Memory B cell (primary cell): ENCODE data around the gene MIDN.
"Not testable (repeated sequence)": the region's sequence is repeated elsewhere in the genome, so short reads cannot be mapped to it uniquely, and the experiment has no call there.

ENCODE experiments used
- ATAC-seq: fragments of 150-1000 bp; cut with Tn5 transposase; 2 replicates; pipeline ENCODE4 v1.10.0; 2021; ENCODE audit warnings: low read depth, mild to moderate bottlenecking, moderate library complexity
- DNase-seq, 2 donors: peaks; one replicate each; pipeline ENCODE4 v3.0.0; 2022; ENCODE audit warnings: low spot score in 2 of 2
- H3K27ac Mint-ChIP-seq: one replicate; pipeline ENCODE4 v1.8.0; 2022; ENCODE audit warnings: mild to moderate bottlenecking, moderate library complexity, mixed read lengths
- H3K27me3 Mint-ChIP-seq: one replicate; pipeline ENCODE4 v1.8.0; 2022; ENCODE audit warnings: mixed read lengths
- H3K36me3 Mint-ChIP-seq: one replicate; pipeline ENCODE4 v1.8.0; 2022; ENCODE audit warnings: mild to moderate bottlenecking, mixed read lengths
- H3K4me1 Mint-ChIP-seq: one replicate; pipeline ENCODE4 v1.8.0; 2022; ENCODE audit warnings: mixed read lengths
- H3K4me3 Mint-ChIP-seq: one replicate; pipeline ENCODE4 v1.8.0; 2022; ENCODE audit warnings: mild to moderate bottlenecking, moderate library complexity, mixed read lengths
- H3K9me3 Mint-ChIP-seq: one replicate; pipeline ENCODE4 v1.8.0; 2022; ENCODE audit warnings: mixed read lengths

The MIDN gene

GRCh38 chr19:1243768-1244692 lies 4.4 kb upstream of the MIDN start:
- no peaks in the 10 kb centered on the region for H3K9me3 Mint-ChIP-seq
- ATAC-seq (peak; percentile 47), DNase-seq (peak; percentile 91 to 94)
- no peaks in the 10 kb centered on the region for H3K36me3 Mint-ChIP-seq
- H3K27me3 Mint-ChIP-seq: peaks cover 2% of the 10 kb centered on the region
- H3K27ac Mint-ChIP-seq: peak overlapping the region; percentile 83
- H3K4me1 Mint-ChIP-seq: peaks cover 8% of the 10 kb centered on the region
- peak overlapping the region; percentile 74 for H3K4me3 Mint-ChIP-seq

DNA sequence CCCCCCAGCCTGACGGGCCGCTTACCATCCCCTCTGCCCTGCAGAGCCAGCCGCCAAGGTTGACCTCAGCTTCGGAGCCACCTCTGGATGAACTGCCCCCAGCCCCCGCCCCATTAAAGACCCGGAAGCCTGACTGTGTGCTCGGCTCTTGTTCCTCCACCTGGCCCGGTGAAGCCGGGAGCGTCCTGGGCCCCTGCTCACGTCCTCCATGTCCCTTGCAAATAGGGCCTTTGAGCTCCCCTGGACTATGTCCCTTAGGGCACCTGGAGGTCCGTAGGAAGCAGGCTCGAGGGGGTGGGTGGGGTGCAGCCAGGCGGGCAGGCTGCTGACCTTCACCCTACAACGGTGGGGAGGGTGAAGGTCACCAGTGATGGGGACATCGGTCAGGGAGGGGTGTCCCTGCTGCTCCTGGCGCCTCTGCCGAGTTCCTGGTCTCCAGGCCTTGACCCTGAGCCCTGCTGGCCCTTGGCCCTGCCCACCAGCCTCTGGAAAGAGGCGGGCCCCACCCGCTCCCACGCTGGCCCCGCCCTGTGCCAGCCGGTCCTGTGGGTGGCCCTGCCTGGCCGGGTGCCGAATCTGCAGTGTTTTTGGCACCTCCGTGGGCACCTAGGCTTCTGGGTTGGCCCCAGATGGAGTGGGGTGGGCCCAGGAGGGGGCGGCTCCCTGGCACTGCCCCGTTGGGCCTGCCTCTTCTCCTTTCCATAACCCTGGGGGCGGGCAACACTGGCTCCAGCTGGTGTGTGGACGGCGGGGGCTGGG lies 3.5 kb upstream of the MIDN start:
- Mint-ChIP-seq H3K27ac (peak overlapping the region; percentile 83), H3K36me3 (no peaks in the 10 kb centered on the region), H3K27me3 (peaks cover 2% of the 10 kb centered on the region), H3K9me3 (no peaks in the 10 kb centered on the region), H3K4me3 (peak overlapping the region; percentile 74), H3K4me1 (peaks cover 8% of the 10 kb centered on the region)
- ATAC-seq (no peak), DNase-seq (no peak)

DNA sequence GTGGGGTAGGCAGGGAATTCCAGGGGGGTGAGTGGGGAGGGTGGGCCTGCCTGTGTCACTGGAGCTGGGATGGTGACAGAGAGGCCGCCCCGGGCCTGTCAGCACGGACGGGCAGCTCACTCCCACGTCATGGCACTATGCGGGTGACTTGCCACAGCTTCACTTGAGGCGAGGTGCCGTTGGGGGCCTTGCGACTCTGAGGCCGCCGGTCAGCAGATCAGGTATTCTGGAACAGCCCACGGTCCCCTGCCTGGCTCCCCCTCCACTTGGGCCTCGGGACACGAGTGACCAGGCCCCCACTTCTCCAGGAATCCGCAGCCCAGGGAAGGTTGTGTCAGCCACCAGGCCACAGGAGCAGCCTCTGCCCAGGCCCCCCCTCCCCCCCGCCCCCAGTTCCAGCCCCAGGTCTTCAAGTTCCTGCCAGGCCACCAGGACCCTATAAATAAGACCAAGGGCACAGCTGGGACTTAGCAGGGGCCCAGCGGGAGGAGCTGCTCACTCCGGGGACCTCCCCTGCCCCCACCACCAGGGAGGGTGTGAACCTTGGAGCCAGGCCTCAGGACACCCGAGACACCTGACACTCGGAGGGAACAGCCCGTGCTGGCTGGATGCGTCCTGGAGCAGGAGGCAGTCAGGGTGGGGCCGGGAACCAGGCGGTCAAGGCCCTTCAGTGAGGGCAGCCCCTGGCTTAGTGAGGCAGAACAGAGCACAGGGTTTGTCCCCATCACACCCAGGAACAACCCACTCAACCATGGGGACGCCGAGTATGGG lies 2.7 kb upstream of the MIDN start:
- DNase-seq (no peak), ATAC-seq (no peak)
- peaks cover 8% of the 10 kb centered on the region for H3K4me1 Mint-ChIP-seq
- H3K4me3 Mint-ChIP-seq: no peak overlapping the region
- peaks cover 2% of the 10 kb centered on the region for H3K27me3 Mint-ChIP-seq
- H3K27ac Mint-ChIP-seq: no peak overlapping the region
- no peaks in the 10 kb centered on the region for H3K9me3 Mint-ChIP-seq
- H3K36me3 Mint-ChIP-seq: no peaks in the 10 kb centered on the region

GRCh38 chr19:1246265-1247087 lies 1.9 kb upstream of the MIDN start:
- H3K4me3 Mint-ChIP-seq, DNase-seq, H3K36me3 Mint-ChIP-seq, H3K27me3 Mint-ChIP-seq, H3K27ac Mint-ChIP-seq, H3K9me3 Mint-ChIP-seq, H3K4me1 Mint-ChIP-seq, ATAC-seq: not testable (repeated sequence)

GRCh38 chr19:1247748-1248138 lies 640 bp upstream of the MIDN start:
- H3K9me3 Mint-ChIP-seq: no peaks in the 10 kb centered on the region
- ATAC-seq (no peak), DNase-seq (no peak)
- peaks cover 9% of the 10 kb centered on the region for H3K4me1 Mint-ChIP-seq
- H3K27ac Mint-ChIP-seq: peak overlapping the region; percentile 82
- peaks cover 2% of the 10 kb centered on the region for H3K36me3 Mint-ChIP-seq
- peak overlapping the region; percentile 34 for H3K4me3 Mint-ChIP-seq
- no peaks in the 10 kb centered on the region for H3K27me3 Mint-ChIP-seq

GRCh38 chr19:1248786-1249297 lies 459 bp downstream of the MIDN start:
- peak; percentile 31 for ATAC-seq
- H3K4me3 Mint-ChIP-seq: peak overlapping the region; percentile 80
- no peaks in the 10 kb centered on the region for H3K27me3 Mint-ChIP-seq
- peak overlapping the region; percentile 82 for H3K27ac Mint-ChIP-seq
- peaks cover 5% of the 10 kb centered on the region for H3K36me3 Mint-ChIP-seq
- peak; percentile 86 to 95 for DNase-seq
- peaks cover 12% of the 10 kb centered on the region for H3K4me1 Mint-ChIP-seq
- H3K9me3 Mint-ChIP-seq: no peaks in the 10 kb centered on the region

GRCh38 chr19:1249298-1249989 lies 1.1 kb downstream of the MIDN start:
- H3K9me3 Mint-ChIP-seq: no peaks in the 10 kb centered on the region

GRCh38 chr19:1249990-1250436 lies 1.6 kb downstream of the MIDN start:
- Mint-ChIP-seq H3K4me1 (peaks cover 9% of the 10 kb centered on the region), H3K9me3 (no peaks in the 10 kb centered on the region), H3K4me3 (peak overlapping the region; percentile 82), H3K36me3 (peaks cover 8% of the 10 kb centered on the region), H3K27me3 (no peaks in the 10 kb centered on the region), H3K27ac (peak overlapping the region; percentile 78)
- no peak for DNase-seq
- no peak for ATAC-seq

More at GRCh38 chr19:1249298-1249989, 1.1 kb downstream of the MIDN start:
- Mint-ChIP-seq H3K4me1 (peaks cover 12% of the 10 kb centered on the region), H3K4me3 (peak overlapping the region; percentile 82), H3K36me3 (peaks cover 5% of the 10 kb centered on the region), H3K27me3 (no peaks in the 10 kb centered on the region), H3K27ac (peak overlapping the region; percentile 78)
- DNase-seq: peak; percentile 85 to 87
- peak; percentile 57 for ATAC-seq

DNA sequence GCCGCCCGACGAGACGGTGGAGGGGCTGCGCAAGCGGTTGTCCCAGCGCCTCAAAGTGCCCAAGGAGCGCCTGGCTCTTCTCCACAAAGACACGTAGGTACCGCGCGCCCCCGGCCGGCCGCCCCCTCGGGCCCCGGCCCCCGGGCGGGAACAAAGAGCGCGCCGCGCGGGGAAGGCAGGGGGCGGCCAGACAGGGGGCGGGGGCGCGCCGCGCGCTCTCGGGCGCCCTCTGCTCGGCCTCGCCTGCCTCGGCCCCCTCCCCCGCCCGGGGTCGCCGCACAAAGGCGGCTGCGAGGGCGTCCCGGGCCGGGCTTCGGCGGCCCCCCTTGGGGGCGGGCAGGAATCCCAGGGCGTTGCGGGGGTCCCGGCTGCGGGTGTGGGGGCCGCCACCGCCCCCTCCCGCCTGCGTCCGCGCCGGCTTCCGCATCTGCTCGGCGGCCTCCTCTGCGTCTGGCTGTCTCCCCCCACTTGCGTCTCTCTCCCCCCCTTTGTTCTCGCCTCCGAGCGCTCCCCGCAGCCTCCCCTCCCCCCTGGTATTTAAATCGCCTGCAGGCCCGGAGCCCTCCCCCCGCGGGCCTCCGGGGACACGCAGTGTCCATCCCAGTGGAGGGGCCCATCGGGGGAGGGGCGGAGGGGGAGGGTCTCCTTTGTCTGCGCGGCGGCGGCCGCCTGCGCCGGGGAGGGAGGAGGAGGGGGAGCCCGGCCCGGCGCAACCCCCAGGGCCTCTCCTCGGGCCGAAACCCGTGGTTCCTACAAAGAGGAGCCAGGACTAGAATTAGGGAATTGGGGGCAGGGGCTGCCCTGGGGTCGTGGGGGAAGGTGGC lies 2.3 kb downstream of the MIDN start:
- DNase-seq (peak; percentile 58 to 65), ATAC-seq (no peak)
- H3K4me3 Mint-ChIP-seq: peak overlapping the region; percentile 91
- H3K27ac Mint-ChIP-seq: peak overlapping the region; percentile 85
- H3K4me1 Mint-ChIP-seq: peaks cover 9% of the 10 kb centered on the region
- H3K27me3 Mint-ChIP-seq: no peaks in the 10 kb centered on the region
- H3K9me3 Mint-ChIP-seq: no peaks in the 10 kb centered on the region
- peaks cover 12% of the 10 kb centered on the region for H3K36me3 Mint-ChIP-seq

GRCh38 chr19:1251330-1252220 lies 3.2 kb downstream of the MIDN start:
- H3K4me3 Mint-ChIP-seq: peak overlapping the region; percentile 91
- no peak for ATAC-seq
- peak overlapping the region; percentile 85 for H3K27ac Mint-ChIP-seq
- H3K4me1 Mint-ChIP-seq: peaks cover 9% of the 10 kb centered on the region
- no peaks in the 10 kb centered on the region for H3K9me3 Mint-ChIP-seq
- DNase-seq: peak in 1 of 2 donors; percentile 65
- no peaks in the 10 kb centered on the region for H3K27me3 Mint-ChIP-seq
- H3K36me3 Mint-ChIP-seq: peaks cover 12% of the 10 kb centered on the region

DNA sequence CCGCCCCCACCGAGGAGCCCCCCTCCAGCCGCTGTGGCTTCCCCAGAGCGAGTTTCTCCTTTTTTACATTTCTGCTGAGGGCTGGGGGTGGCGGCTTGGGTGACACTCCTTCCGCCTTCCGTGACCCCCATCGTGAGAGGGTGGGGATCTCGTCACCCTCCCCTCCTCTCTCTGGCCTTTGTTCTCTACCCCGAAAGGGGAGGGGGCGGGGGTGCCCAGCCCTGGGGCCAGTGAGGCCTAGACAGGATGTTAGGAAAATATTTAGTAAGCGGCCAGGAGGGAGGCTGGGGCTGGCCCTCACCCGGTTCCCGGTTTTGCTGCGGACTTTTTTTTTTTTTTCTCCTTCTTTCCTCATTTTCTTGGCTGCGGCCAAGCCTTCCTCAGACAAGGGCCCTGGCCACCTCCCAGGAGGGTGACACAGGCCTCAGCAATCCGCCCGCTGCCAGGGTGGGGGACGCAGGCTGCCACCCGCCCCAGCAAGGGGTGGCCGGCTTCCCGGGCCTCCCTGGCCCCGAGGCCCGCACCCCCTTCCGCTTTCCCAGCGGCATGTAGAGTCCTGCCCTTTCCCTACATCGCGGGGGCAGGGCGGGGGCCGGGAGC lies 3.9 kb downstream of the MIDN start:
- peak overlapping the region; percentile 85 for H3K27ac Mint-ChIP-seq
- H3K36me3 Mint-ChIP-seq: peaks cover 12% of the 10 kb centered on the region
- H3K4me1 Mint-ChIP-seq: peaks cover 10% of the 10 kb centered on the region
- peak overlapping the region; percentile 91 for H3K4me3 Mint-ChIP-seq
- DNase-seq (peak; percentile 53 to 60), ATAC-seq (peak; percentile 9)
- no peaks in the 10 kb centered on the region for H3K9me3 Mint-ChIP-seq
- H3K27me3 Mint-ChIP-seq: no peaks in the 10 kb centered on the region
